Endothelial cell (in vitro differentiated cells): Measurements from ENCODE around the gene RMND5A. TPM values are rescaled to one million over a fixed set of nuclear protein-coding genes. Genes with fewer than 3 reads are reported as not detected.

Source experiments
- DNase-seq: peaks from one replicate; pipeline ENCODE4 v3.0.0; 2021; ENCODE audit warnings: low spot score
- H3K27ac Mint-ChIP-seq: one replicate; pipeline ENCODE4 v1.8.0; 2021; ENCODE audit warnings: mixed read lengths, inconsistent platforms; ENCODE audit not compliant: unreplicated experiment
- H3K27me3 Mint-ChIP-seq: one replicate; pipeline ENCODE4 v1.8.0; 2021; ENCODE audit warnings: mild to moderate bottlenecking, moderate library complexity, mixed read lengths, inconsistent platforms; ENCODE audit not compliant: unreplicated experiment
- H3K36me3 Mint-ChIP-seq: one replicate; pipeline ENCODE4 v1.8.0; 2021; ENCODE audit warnings: mild to moderate bottlenecking, low read depth, mixed read lengths, inconsistent platforms; ENCODE audit not compliant: unreplicated experiment
- H3K4me1 Mint-ChIP-seq: one replicate; pipeline ENCODE4 v1.8.0; 2021; ENCODE audit warnings: mild to moderate bottlenecking, mixed read lengths, inconsistent platforms; ENCODE audit not compliant: unreplicated experiment
- H3K4me3 Mint-ChIP-seq: one replicate; pipeline ENCODE4 v1.8.0; 2021; ENCODE audit warnings: mild to moderate bottlenecking, mixed read lengths, inconsistent platforms; ENCODE audit not compliant: unreplicated experiment
- H3K9me3 Mint-ChIP-seq: one replicate; pipeline ENCODE4 v1.8.0; 2021; ENCODE audit warnings: mixed read lengths, inconsistent platforms; ENCODE audit not compliant: unreplicated experiment
- CTCF ChIP-seq: fragments of 200-600 bp; sonication (generic); IDR thresholded peaks from one replicate; pipeline ENCODE4 v1.5.0; 2021; ENCODE audit warnings: antibody characterized with exemption; ENCODE audit not compliant: unreplicated experiment
- total RNA-seq: library from RNA; stranded (reverse); fragmentation: NEBNext Ultra II Directional; extraction: Animal tissue kit (Norgen Biotek cat#: 25700); gene quantifications from one replicate; pipeline ENCODE4 v1.2.1, GENCODE V29; 2021; ENCODE audit not compliant: unreplicated experiment

Gene RMND5A
- total RNA-seq, 1 donor from 2014 or later = 40.2 TPM

GRCh38 chr2:86697551-86698104 is 22.5 kb upstream of the RMND5A start:
- TF ChIP-seq CTCF = no peak
- peaks cover 10% of the 10 kb centered on the region for H3K36me3 Mint-ChIP-seq
- no peak overlapping the region for H3K27ac Mint-ChIP-seq
- peaks cover 2% of the 10 kb centered on the region for H3K27me3 Mint-ChIP-seq
- no peaks in the 10 kb centered on the region for H3K4me1 Mint-ChIP-seq
- H3K4me3 Mint-ChIP-seq = peak overlapping the region; percentile 7
- no peak for DNase-seq
- H3K9me3 Mint-ChIP-seq = peaks cover 7% of the 10 kb centered on the region

GRCh38 chr2:86700690-86701089 is 19.4 kb upstream of the RMND5A start:
- DNase-seq = no peak
- H3K4me1 Mint-ChIP-seq = no peaks in the 10 kb centered on the region
- H3K4me3 Mint-ChIP-seq = no peak overlapping the region
- TF ChIP-seq CTCF = no peak
- no peak overlapping the region for H3K27ac Mint-ChIP-seq
- H3K9me3 Mint-ChIP-seq = no peaks in the 10 kb centered on the region
- peaks cover 1% of the 10 kb centered on the region for H3K36me3 Mint-ChIP-seq
- peaks cover 3% of the 10 kb centered on the region for H3K27me3 Mint-ChIP-seq

GRCh38 chr2:86703704-86704361 is 16.3 kb upstream of the RMND5A start:
- no peak overlapping the region for H3K27ac Mint-ChIP-seq
- H3K4me3 Mint-ChIP-seq = no peak overlapping the region
- TF ChIP-seq CTCF = no peak
- H3K4me1 Mint-ChIP-seq = no peaks in the 10 kb centered on the region
- DNase-seq = no peak
- no peaks in the 10 kb centered on the region for H3K36me3 Mint-ChIP-seq
- peaks cover 3% of the 10 kb centered on the region for H3K27me3 Mint-ChIP-seq
- no peaks in the 10 kb centered on the region for H3K9me3 Mint-ChIP-seq

- Mint-ChIP-seq H3K4me3 (no peak overlapping the region), H3K27ac (no peak overlapping the region), H3K9me3 (no peaks in the 10 kb centered on the region)
Observed at GRCh38 chr2:86704459-86704971, 15.6 kb upstream of the RMND5A start.

More at GRCh38 chr2:86704459-86704971, 15.6 kb upstream of the RMND5A start:
- no peak for DNase-seq
- Mint-ChIP-seq H3K36me3 (no peaks in the 10 kb centered on the region), H3K27me3 (peaks cover 3% of the 10 kb centered on the region), H3K4me1 (no peaks in the 10 kb centered on the region)
- no peak for TF ChIP-seq CTCF
